HG03045 (cell line): ENCODE data around the gene S100A14.
"Not testable (repeated sequence)": the region's sequence is repeated elsewhere in the genome, so short reads cannot be mapped to it uniquely, and the experiment has no call there.

Source experiments
- ATAC-seq: cut with Tn5 transposase; IDR thresholded peaks from one replicate; pipeline ENCODE4 v1.9.1; 2021; ENCODE audit warnings: mild to moderate bottlenecking, moderate library complexity; ENCODE audit not compliant: unreplicated experiment

S100A14 gene

DNA sequence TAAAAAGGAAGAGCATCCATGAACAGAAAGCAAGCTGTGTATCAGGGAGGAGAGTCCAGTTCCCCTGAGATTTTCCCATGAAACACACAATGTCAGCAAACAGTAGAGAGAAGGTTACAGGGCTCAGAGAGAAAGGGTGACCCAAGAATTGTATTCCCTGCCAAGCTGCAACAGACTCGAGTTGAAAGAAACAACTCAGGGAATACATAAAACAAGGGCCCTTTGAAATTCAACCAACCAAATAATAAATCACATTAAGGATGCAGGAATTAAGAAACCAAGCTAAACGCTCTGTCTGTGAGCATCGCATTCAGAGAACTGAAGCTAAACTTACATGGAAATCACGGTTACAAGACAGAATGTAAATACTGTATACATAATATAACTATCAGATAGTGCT is 23.4 kb downstream of the S100A14 start:
- ATAC-seq = no peak

DNA sequence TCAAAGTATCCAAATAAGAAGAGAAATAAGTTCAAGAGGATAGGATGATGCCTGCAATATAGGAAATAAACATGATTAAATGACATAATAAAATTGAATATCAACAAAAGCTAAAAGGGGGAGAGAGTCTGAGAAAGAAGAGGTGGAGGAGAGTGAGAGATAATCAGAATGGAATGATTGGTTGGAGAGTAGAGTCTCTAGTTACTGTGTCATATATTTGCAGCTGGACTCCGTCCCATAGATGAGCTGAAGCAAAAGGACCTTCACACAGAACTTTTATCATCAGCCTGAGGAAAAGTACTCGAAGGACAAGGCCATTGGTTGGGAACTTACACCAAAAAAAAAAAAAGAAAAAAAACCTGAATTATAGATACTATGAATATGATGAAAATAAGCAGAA is 27.6 kb downstream of the S100A14 start:
- ATAC-seq = no peak

DNA sequence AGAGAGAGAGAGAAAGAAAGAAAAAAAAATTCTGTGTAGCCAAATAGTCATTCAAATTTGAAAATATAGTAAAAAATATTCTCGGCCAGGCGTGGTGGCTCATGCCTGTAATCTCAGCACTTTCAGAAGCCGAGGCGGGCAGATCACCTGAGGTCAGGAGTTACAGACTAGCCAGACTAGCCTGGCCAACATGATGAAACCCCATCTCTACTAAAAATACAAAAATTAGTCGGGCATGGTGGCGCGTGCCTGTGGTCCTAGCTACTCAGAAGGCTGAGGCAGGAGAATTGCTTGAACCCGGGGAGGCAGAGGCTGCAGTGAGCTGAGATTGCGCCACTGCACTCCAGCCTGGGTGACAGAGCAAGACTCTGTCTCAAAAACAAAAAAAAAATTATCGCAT is 28.1 kb downstream of the S100A14 start:
- not testable (repeated sequence) for ATAC-seq

DNA sequence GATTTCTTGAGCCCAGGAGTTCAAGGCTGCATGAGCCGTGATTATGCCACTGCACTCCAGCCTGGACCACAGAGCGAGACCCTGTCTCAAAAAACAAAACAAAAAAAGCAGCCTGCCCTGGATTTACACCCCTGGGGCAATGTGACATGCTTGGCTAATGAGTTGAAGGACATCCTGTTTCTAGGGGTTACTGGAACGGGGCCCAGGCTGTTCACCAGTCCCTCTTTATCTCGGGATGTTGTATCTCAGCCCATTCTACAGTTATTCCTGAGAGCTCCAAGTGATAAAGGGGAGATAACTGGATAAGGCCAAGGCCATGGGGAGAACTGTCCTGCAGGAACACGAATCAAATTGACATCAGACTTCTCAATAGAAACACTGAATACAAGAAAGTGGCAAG is 28.8 kb downstream of the S100A14 start:
- no peak for ATAC-seq

DNA sequence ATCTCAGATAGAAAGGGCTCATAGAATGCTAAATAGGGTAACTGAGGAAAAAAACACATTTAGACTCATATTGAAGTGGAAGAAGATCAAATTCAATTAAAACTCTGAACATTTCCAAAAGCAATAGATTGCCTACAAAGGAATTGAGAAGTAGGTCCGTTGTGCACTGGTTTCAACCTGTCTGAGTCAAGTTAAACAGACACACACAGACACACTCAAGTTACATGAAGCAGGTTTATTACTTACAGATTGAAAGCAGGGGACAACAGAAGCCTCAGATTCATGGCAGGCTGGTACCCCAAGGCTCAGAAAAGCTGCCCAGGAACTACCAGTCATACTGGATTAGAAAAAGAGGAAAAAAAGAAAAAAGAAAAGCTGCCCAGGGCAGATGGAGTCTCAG is 29.8 kb downstream of the S100A14 start:
- no peak for ATAC-seq

DNA sequence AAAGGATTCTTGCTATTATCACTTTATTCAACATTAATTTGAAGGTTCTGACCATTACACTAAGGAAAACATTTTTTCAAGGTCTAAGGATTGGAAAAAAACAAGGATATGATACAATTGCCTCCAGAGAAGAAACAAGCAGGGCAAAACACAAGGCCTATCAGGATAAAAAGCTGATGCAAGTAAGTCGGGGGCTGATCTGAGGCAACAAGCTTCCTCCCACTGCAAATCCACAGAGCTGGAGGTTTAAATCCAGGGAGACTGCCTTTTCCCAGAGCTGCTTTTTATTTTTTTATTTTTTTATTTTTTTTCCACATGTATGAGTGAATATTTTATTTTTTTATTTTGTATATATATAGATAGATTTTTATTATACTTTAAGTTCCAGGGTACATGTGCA is 31.1 kb downstream of the S100A14 start:
- ATAC-seq = no peak

DNA sequence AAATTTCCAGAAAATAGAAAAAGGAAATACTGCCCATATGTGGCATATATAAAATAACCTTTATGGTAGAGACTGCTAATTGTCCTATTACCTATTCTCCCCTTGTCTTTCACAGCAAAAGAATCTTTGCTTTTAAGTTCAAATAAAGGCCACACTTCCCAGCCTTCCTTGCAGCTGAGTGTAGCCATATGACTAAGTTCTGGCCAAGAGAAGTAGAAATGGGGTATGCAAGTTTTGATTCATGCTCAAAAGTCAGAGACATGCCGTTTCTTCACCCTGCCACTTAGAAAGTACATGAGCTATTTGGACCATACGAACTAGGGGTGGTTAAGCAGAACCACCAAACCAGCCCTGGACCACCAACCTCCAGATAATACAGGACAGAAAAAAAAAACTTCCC is 32.1 kb downstream of the S100A14 start:
- no peak for ATAC-seq

DNA sequence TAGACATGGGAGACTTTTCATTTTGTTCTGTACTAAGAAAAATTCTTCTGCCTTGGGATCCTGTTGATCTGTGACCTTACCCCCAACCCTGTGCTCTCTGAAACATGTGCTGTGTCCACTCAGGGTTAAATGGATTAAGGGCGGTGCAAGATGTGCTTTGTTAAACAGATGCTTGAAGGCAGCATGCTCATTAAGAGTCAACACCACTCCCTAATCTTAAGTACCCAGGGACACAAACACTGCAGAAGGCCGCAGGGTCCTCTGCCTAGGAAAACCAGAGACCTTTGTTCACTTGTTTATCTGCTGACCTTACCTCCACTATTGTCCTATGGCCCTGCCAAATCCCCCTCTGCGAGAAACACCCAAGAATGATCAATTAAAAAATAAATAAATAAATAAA is 32.6 kb downstream of the S100A14 start:
- ATAC-seq = not testable (repeated sequence)

DNA sequence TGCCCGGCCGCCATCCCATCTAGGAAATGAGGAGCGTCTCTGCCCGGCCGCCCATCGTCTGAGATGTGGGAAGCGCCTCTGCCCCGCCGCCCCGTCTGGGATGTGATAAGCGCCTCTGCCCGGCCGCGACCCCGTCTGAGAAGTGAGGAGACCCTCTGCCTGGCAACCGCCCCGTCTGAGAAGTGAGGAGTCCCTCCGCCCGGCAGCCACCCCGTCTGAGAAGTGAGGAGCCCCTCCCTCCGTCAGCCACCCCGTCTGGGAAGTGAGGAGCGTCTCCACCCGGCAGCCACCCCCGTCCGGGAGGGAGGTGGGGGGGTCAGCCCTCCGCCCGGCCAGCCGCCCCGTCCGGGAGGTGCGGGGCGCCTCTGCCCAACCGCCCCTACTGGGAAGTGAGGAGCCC is 33.3 kb downstream of the S100A14 start:
- ATAC-seq = not testable (repeated sequence)

DNA sequence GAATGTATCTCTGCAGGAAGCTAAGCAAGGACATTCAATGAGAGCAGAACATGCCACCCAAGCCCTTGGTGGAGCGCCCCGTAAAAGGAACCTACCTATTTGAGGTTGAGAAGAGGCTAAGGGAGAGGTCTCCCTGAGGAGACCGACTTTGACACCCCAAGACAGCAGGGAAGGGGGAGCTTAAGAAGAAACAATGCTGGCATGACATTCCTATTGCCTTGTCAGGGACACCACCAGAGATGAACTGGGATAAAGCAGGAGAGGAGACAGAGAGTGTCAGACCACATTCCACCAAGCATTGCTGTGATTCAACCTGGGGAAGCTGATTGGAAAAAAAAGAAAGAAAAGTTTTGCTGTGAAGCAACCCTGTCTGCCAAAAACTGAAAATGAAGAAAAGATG is 37.2 kb downstream of the S100A14 start:
- ATAC-seq = no peak

DNA sequence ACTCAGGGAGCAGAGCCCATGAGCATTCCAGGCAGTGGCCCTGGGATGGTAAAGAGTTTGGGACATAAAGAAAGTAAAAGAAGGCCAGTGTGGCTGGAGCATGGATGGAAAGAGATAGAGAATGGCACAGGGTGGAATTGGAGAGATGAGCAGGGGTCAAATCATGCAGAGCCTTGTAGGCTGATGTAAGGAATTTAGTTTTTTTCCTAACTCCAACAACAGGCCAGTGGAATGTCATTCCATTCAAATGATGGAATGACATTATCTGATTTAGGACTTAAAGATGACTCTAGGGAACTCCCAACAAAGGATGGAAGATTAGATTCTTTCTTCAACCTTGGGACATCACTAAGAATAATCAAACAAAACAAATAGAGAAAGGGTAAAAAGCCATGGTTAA is 37.6 kb downstream of the S100A14 start:
- ATAC-seq = no peak

DNA sequence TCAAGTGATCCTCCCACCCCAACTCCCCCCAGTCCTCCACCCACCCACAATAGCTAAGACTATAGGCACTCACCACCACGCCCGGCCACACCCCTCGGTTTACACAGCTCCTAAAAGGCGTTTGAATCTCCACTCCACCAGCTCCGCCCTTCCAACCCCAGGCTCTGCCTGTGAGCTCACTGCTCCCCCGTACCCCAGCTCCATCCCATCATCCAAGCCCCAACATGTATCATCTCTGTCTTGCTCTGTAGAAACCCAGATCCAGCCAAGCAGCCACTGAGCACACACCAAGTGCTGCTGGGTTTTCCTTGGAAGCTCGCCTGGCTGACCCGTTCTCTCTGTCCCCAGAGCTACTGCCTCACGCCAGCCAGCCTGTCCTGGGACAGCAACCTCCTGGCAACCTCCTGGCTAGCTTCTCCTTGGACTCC is 38.5 kb downstream of the S100A14 start:
- no peak for ATAC-seq

DNA sequence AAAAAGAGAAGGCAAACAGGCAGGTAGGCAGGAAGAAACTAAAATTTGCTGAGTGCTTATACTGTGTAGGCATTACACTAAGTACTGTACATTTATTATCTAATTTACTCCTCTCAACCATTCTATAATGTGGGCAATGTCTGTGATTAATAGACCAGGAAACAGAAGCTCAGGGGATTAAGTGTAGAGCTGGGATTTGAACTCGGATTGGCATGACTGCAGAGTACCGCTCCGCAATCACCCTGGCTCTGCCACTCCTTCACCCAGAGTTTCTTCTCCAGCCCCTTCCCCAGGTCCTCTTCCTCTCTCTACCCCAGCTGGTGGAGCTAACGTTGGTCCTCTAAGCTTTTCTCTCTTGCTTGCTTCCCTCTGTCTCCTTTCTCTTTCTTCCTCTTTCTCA is 39.0 kb downstream of the S100A14 start:
- no peak for ATAC-seq

DNA sequence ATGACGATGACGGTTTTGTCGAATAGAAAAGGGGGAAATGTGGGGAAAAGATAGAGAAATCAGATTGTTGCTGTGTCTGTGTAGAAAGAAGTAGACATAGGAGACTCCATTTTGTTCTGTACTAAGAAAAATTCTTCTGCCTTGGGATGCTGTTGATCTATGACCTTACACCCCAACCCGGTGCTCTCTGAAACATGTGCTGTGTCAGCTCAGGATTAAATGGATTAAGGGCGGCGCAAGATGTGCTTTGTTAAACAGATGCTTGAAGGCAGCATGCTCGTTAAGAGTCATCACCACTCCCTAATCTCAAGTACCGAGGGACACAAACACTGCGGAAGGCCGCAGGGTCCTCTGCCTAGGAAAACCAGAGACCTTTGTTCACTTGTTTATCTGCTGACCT is 40.6 kb downstream of the S100A14 start:
- ATAC-seq = not testable (repeated sequence)

DNA sequence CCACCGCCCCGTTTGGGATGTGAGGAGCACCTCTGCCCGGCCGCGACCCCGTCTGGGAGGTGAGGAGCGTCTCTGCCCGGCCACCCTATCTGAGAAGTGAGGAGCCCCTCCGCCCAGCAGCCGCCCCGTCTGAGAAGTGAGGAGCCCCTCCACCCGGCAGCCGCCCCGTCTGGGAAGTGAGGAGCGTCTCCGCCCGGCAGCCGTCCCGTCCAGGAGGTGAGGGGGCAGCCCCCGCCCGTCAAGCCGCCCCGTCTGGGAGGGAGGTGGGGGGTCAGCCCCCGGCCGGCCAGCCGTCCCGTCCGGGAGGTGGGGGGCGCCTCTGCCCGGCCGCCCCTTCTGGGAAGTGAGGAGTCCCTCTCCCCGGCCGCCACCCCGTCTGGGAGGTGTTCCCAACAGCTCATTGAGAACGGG is 41.0 kb downstream of the S100A14 start:
- ATAC-seq = not testable (repeated sequence)

DNA sequence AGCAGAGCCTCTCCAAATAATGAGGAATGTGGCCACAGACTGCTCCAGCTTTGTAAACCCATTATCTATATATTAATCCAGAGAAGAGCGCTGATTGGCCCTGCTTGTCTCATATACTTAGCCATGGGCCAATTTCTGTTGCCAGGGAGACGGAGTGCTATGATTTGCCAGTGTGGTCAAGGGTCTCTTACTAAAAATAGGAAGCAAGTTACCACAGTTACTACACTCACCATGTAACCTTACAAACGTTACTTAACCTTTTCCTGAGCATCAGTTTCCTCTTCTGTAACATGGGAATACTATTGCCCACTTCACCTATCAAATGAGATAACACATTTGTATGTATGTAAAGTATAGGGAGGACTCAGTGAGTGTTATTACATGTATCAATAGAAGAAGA is 42.8 kb downstream of the S100A14 start:
- ATAC-seq = no peak

DNA sequence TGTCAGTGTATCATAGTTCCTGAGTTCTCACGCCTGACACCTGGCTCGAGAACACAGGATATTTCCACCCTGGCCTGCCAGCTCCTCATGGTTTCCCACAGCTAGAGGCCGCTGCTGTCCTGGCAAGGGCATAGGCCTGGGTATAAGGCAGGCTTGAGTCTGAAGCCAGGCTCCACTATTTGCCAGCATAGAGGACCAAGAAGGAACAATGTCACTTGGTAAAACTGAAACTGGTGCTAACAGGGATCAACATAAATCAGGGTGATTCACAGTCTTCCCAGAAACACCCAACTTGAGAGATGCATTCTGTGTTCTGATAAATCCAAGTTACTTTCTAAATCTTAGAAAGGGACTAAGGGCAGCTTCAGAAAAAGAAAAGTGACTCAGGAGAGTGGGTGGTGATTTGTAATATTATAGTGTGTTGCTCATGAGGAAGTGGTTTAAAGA is 43.5 kb downstream of the S100A14 start:
- no peak for ATAC-seq

DNA sequence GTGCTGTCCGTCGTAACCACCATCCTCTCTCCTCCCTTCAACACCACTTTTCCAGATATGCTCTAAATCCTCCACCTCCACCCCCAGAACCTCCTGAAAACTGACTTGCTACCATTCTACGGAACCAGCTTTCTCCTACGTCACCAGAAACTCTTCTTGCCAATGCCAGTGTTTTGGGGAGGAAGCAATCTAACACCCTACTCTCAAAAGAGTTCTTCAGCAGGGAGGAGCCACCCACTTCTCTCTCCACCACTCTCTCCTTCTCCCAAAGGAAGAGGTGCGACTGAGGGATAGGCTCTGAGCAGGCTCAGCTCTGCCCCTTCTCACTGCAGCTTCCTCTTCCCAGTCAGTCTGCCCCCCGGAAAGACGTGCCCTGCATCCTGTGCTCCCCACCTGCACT is 44.4 kb downstream of the S100A14 start:
- ATAC-seq = no peak

DNA sequence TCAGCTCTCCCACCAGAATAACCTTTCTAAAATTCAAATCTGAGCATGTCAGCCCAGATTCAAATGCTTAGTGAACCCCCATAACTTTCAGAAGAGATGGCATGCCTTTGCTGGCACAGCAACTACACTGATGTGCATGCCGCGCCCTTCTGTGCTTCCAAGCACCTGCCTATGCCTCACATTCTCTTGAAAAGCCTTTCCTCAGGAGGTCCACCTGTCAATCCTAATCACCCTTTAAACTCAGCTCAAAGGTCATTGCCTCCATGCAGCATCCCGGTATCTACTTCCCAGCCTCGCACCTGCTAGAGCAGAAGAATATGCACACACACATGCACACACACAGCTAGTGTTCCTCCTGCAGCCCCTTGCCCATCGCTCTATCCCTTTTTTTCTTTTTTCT is 45.3 kb downstream of the S100A14 start:
- ATAC-seq = no peak

DNA sequence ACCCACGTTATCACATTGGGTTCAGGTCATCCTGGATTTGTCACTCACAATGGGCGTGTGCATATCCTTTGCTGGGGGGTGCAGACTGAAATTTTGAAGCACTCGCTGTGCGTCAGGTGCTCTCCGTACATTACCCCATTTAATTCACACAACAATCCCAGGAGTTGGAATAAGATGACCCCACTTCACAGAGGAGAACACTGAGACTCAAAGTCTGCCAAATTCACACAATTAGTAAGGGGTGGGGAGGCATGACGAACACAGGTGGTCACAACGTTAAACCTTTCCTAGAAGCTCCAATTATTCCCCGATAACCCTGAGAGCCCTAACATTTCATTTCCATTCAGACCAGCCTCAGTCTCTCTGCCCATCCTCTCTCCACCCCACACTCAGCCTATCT is 46.7 kb downstream of the S100A14 start:
- ATAC-seq = no peak

DNA sequence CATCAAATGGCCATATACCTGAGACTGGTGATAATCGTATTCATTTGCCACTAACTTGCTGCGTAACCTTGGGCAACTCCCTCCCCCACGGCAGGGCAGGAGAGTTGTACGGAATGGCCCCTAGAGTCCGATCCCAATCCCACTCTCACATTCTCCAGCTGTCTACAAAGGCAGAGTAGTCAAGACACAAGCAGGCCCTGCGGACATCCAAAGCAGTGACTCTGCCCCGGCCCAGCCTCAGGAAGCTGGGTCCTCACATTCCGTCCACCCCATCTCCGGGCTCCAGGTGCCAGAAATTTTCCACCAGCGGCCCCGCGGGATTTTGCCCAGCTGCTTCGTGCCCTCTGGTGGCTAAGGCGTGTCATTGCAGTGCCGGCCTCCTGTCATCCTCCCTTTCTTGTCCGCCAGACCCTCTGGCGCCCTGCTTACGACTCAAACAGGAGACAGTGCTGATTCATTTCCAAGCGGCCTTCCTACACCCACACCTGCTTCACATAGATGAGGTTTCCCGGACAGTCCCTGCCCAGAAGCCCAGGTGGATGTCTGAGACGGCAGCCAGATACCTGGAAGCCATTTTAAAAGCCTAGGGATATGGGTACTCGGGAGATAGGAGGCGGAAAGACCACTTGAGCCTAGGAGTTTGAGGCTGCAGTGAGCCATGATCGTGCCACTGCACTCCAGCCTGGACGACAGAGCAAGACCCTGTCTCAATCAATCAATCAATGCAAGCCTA is 47.6 kb downstream of the S100A14 start:
- no peak for ATAC-seq

DNA sequence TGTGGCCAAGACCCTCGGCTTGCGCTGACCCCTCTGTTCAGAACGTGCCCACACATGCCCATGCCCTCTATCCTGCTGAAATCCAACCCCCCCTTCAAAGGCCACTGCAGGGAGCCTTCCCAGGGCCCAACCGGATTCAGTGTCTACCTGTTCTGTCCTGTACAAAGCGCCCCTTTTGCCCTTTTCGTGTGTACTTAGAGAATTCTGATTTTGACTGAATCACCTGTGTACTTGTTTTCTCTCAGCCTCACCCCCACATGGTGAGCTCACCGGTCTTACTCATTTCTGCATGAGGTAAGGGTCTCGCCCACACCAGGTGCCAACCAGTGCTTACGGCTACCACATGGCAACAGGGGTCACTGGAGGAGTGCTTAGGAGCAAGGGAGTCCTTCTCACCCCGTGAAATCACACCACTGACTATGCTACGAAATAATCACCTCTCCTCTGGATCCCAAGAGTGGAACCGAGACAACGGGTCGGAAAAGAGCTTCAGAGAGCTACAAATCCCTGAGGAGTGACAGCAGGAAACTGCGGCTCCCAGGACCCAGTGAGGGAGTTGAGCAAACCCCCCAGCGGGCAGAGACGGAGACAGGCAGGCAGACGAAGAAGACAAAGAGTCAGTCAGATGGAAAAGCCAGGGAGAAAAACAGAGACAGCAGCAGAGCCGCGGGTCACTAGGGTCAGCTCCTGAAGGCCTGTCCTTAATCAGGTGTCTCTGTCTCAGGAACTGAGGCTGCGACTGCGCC is 48.3 kb downstream of the S100A14 start:
- ATAC-seq = no peak
